A549 (cell line): ENCODE results near the gene SMIM27. TPM values are rescaled to one million over a fixed set of nuclear protein-coding genes. Genes with fewer than 3 reads are reported as not detected.

Experiments
- ATAC-seq, 2 experiments: fragments of 200-7000 bp in 1 of 2; fragments of >200 bp in 1 of 2; cut with Nextera tagmentation in 1 of 2; cut with Tn5 transposase in 1 of 2; 3 replicates each; pipeline versions ENCODE4 v1.8.0 to v1.9.1; 2018 to 2020; ENCODE audit warnings: mild to moderate bottlenecking in 1 of 2, moderate library complexity in 1 of 2
- CTCF ChIA-PET: fragments of 300-600 bp; sonication (Branson Sonifier 250); formaldehyde crosslinking; extraction: SDS; loops from one replicate; lab custom pipeline; 2021; ENCODE audit warnings: antibody characterized with exemption, inconsistent platforms; lab: Yijun Ruan, JAX
- POLR2A ChIA-PET: fragments of 350-600 bp; formaldehyde crosslinking; extraction: SDS; loops from one replicate; lab custom pipeline; 2021; ENCODE audit warnings: antibody characterized with exemption, inconsistent platforms; lab: Yijun Ruan, JAX
- DNase-seq, 2 experiments: peaks; one replicate each; pipeline versions ENCODE4 v3.0.0 to v3.0.0-alpha.2; 2011 to 2016; ENCODE audit warnings: low read depth in 1 of 2, low spot score in 1 of 2
- FAIRE-seq: peaks from 2 replicates; lab custom pipeline; 2011; peaks lifted over from hg19 to GRCh38; lab: Jason Lieb, UNC
- H3K27ac ChIP-seq, 2 experiments: fragments of >200 bp; sonication (Bioruptor Twin); formaldehyde crosslinking; 3 replicates each; pipeline ENCODE4 v1.5.1; 2016 to 2017
- H3K4me1 ChIP-seq: fragments of >200 bp; sonication (Bioruptor Twin); formaldehyde crosslinking; 3 replicates; pipeline ENCODE4 v1.6.1; 2016
- H3K4me2 ChIP-seq: fragments of >200 bp; sonication (Bioruptor Twin); formaldehyde crosslinking; 3 replicates; pipeline ENCODE4 v1.6.1; 2016
- H3K4me3 ChIP-seq: fragments of >200 bp; sonication (Bioruptor Twin); formaldehyde crosslinking; 3 replicates; pipeline ENCODE4 v1.5.1; 2016
- H3K9me3 ChIP-seq: fragments of >200 bp; sonication (Bioruptor Twin); formaldehyde crosslinking; 3 replicates; pipeline ENCODE4 v1.6.1; 2016
- BHLHE40 ChIP-seq: IDR thresholded peaks from 2 replicates; pipeline ENCODE4 v1.6.1; 2012; ENCODE audit warnings: low read depth, low read length, inconsistent platforms
- CBX2 ChIP-seq: fragments of 200-600 bp; sonication (generic); IDR thresholded peaks from 2 replicates; pipeline ENCODE4 v1.6.1; 2016; ENCODE audit warnings: low read depth, mild to moderate bottlenecking, borderline replicate concordance
- CEBPB ChIP-seq, 2 experiments: fragments of >200 bp in 1 of 2; sonication (Bioruptor Twin) in 1 of 2; formaldehyde crosslinking in 1 of 2; IDR thresholded peaks; 2 replicates each; pipeline ENCODE4 v1.6.1; 2012 to 2016
- CHD2 ChIP-seq: fragments of 150-350 bp; IDR thresholded peaks from 2 replicates; pipeline ENCODE4 v1.6.1; 2014; ENCODE audit warnings: low read length; ENCODE audit not compliant: partially characterized antibody
- CTCF ChIP-seq: fragments of >200 bp; sonication (Bioruptor Twin); formaldehyde crosslinking; IDR thresholded peaks from 3 replicates; pipeline ENCODE4 v1.5.1; 2016
- EHMT2 ChIP-seq: fragments of 200-600 bp; sonication (generic); IDR thresholded peaks from 2 replicates; pipeline ENCODE4 v1.6.1; 2016; ENCODE audit warnings: antibody characterized with exemption, low read depth, mild to moderate bottlenecking, moderate library complexity
- FOSL2 ChIP-seq, 2 experiments: fragments of 450-650 bp in 1 of 2; fragments of >200 bp in 1 of 2; sonication (Bioruptor Twin) in 1 of 2; formaldehyde crosslinking; IDR thresholded peaks; 2 replicates each; pipeline versions ENCODE4 v1.5.0 to v1.6.1; 2016 to 2020; ENCODE audit warnings: mild to moderate bottlenecking in 1 of 2, moderate library complexity in 1 of 2
- FOXS1 ChIP-seq: fragments of 250-450 bp; sonication (Bioruptor Pico); IDR thresholded peaks from 2 replicates; pipeline ENCODE4 v1.5.0; 2020; ENCODE audit warnings: mild to moderate bottlenecking, moderate library complexity
- GATA3 ChIP-seq: IDR thresholded peaks from 2 replicates; pipeline ENCODE4 v1.6.1; 2012; ENCODE audit warnings: borderline replicate concordance
- JUN ChIP-seq, 2 experiments: fragments of >200 bp; sonication (Bioruptor Twin); formaldehyde crosslinking; IDR thresholded peaks; 2 replicates in 1 of 2; 3 replicates in 1 of 2; pipeline ENCODE4 v1.6.1; 2016 to 2017
- MAFK ChIP-seq: fragments of 450-650 bp; IDR thresholded peaks from 2 replicates; pipeline ENCODE4 v1.6.1; 2014; ENCODE audit not compliant: partially characterized antibody
- MYC ChIP-seq: IDR thresholded peaks from 2 replicates; pipeline ENCODE4 v1.6.1; 2012; ENCODE audit warnings: mild to moderate bottlenecking, inconsistent platforms, low read length, improper control_type of control experiment, borderline replicate concordance
- NFE2L2 ChIP-seq: fragments of 150-350 bp; conservative IDR thresholded peaks from 2 replicates; pipeline ENCODE4 v1.6.1; 2014; ENCODE audit warnings: low read length
- NR3C1 ChIP-seq: fragments of >200 bp; sonication (Bioruptor Twin); formaldehyde crosslinking; IDR thresholded peaks from 3 replicates; pipeline ENCODE4 v1.6.1; 2017
- PBX3 ChIP-seq: IDR thresholded peaks from 2 replicates; pipeline ENCODE4 v1.6.1; 2012
- POLR2A ChIP-seq: IDR thresholded peaks from 2 replicates; pipeline ENCODE4 v1.6.1; 2012; ENCODE audit warnings: mild to moderate bottlenecking, low read length
- RAD21 ChIP-seq, 2 experiments: fragments of >200 bp in 1 of 2; sonication (Bioruptor Twin) in 1 of 2; formaldehyde crosslinking in 1 of 2; IDR thresholded peaks in 1 of 2; conservative IDR thresholded peaks in 1 of 2; 2 replicates in 1 of 2; 3 replicates in 1 of 2; pipeline ENCODE4 v1.6.1; 2012 to 2018; ENCODE audit warnings: inconsistent platforms in 1 of 2
- REST ChIP-seq: fragments of 200-600 bp; sonication (generic); IDR thresholded peaks from 2 replicates; pipeline ENCODE4 v1.6.1; 2016; ENCODE audit warnings: antibody characterized with exemption, mild to moderate bottlenecking, moderate library complexity
- SMC3 ChIP-seq: fragments of >200 bp; sonication (Bioruptor Twin); formaldehyde crosslinking; IDR thresholded peaks from 3 replicates; pipeline ENCODE4 v1.6.1; 2018; ENCODE audit warnings: inconsistent platforms
- SREBF2 ChIP-seq: fragments of 450-650 bp; IDR thresholded peaks from 2 replicates; pipeline ENCODE4 v1.6.1; 2014; ENCODE audit warnings: mild to moderate bottlenecking, moderate library complexity
- ZFP36 ChIP-seq: fragments of 450-650 bp; IDR thresholded peaks from 2 replicates; pipeline ENCODE4 v1.6.1; 2014; ENCODE audit warnings: borderline replicate concordance; ENCODE audit not compliant: partially characterized antibody
- ZSCAN20 ChIP-seq: fragments of 250-450 bp; sonication (Bioruptor Pico); IDR thresholded peaks from 2 replicates; pipeline ENCODE4 v1.8.0; 2022; ENCODE audit warnings: mild to moderate bottlenecking, moderate library complexity
- WGBS: methylation state at CpG from one replicate; pipeline ENCODE4 v1.1.6; 2017; ENCODE audit errors: missing lambda C conversion rate; 5-methylcytosine and 5-hydroxymethylcytosine counted together
- polyA plus RNA-seq, 4 experiments: library from polyadenylated mRNA; depleted of rRNA in 3 of 4; stranded (reverse); fragments of >200 nt; fragmentation: RNase III in 1 of 4; extraction: RNeasy Plus Mini Kit Qiagen cat#74134 plus additional on column Dnase treatment in 1 of 4; gene quantifications; 2 replicates in 3 of 4; 3 replicates in 1 of 4; pipeline ENCODE4 v1.2.3, GENCODE V29; 2011 to 2017

Gene SMIM27
- polyA plus RNA-seq, 2 of the 4 experiments (the other 2 are of a cell fraction) = 12.4 to 21.1 TPM

- TF ChIP-seq MYC = no peak
- no peak for TF ChIP-seq SREBF2
- no peak for TF ChIP-seq POLR2A
- no peak for TF ChIP-seq CHD2
- no peak for TF ChIP-seq ZSCAN20 (CRISPR knock-in tag)
- peak; percentile 79 for TF ChIP-seq SMC3
- TF ChIP-seq CEBPB (IDR thresholded peaks at IDR 0.05) = no peak
- peak; percentile 77 for TF ChIP-seq CTCF
- TF ChIP-seq RAD21 (conservative IDR thresholded peaks at IDR 0.05 in 1 of 2, IDR thresholded peaks at IDR 0.05 in 1 of 2) = peak; percentile 77
- ChIA-PET CTCF (interaction anchor here (0.8 to 17.6 kb wide), 39 partner anchors 8 to 391 kb away, joined by 3 to 434 read pairs (median 5); partner anchors contain the start of genes ACO1, NDUFB6, TAF1L and TMEM215), POLR2A (no interaction called here)
- no peak overlapping the region for H3K27ac ChIP-seq
- 24% methylated on average over 6 of the region's 6 CpGs for WGBS
- DNase-seq (peak; percentile 53 to 63), FAIRE-seq (peak; percentile 92), ATAC-seq (peak; percentile 89 to 93; a peak in 5 of 6 replicates)
- no peaks in the 10 kb centered on the region for H3K9me3 ChIP-seq
- no peak overlapping the region for H3K4me3 ChIP-seq
- H3K4me2 ChIP-seq = no peak overlapping the region
- no peaks in the 10 kb centered on the region for H3K4me1 ChIP-seq
These were observed 37.1 kb downstream of the SMIM27 start for GRCh38 chr9:32589083-32589723.

- no peak for FAIRE-seq
- no peak for TF ChIP-seq EHMT2
- TF ChIP-seq CEBPB (IDR thresholded peaks at IDR 0.05) = no peak
- TF ChIP-seq NR3C1 = no peak
- TF ChIP-seq JUN (IDR thresholded peaks at IDR 0.05) = no peak
- TF ChIP-seq GATA3 = no peak
- no peak for TF ChIP-seq REST
- CTCF ChIA-PET = interaction anchor here (0.6 to 17.6 kb wide), 9 partner anchors 10 to 380 kb away, joined by 3 to 434 read pairs (median 30); partner anchors contain the start of gene TMEM215
- no peaks in the 10 kb centered on the region for H3K9me3 ChIP-seq
- DNase-seq = no peak
- H3K27ac ChIP-seq = peak overlapping the region in 1 of 2 experiments; percentile 8; a peak in 1 of 6 replicates
- no peak overlapping the region for H3K4me2 ChIP-seq
- no peak overlapping the region for H3K4me3 ChIP-seq
- no peak for ATAC-seq
- no peaks in the 10 kb centered on the region for H3K4me1 ChIP-seq
- 8% methylated on average over 2 of the region's 2 CpGs for WGBS
- POLR2A ChIA-PET = no interaction called here
These were observed 38.3 kb downstream of the SMIM27 start for GRCh38 chr9:32590476-32590875.

GRCh38 chr9:32590898-32591297 is 38.8 kb downstream of the SMIM27 start:
- CTCF ChIA-PET = interaction anchor here (1.1 to 17.6 kb wide), 7 partner anchors 11 to 380 kb away, joined by 9 to 434 read pairs (median 30); partner anchors contain the start of gene TMEM215
- Histone ChIP-seq H3K4me1 (no peaks in the 10 kb centered on the region), H3K4me2 (no peak overlapping the region), H3K9me3 (no peaks in the 10 kb centered on the region), H3K27ac (peak overlapping the region in 1 of 2 experiments; percentile 8; a peak in 1 of 6 replicates), H3K4me3 (no peak overlapping the region)
- no peak for FAIRE-seq
- POLR2A ChIA-PET = no interaction called here
- WGBS = 0% methylated on average over 1 of the region's 1 CpG
- DNase-seq = no peak
- peak in 1 of 2 experiments; percentile 43; a peak in 1 of 6 replicates for ATAC-seq
- TF ChIP-seq SREBF2 = no peak
- TF ChIP-seq FOSL2 (IDR thresholded peaks at IDR 0.05) = no peak
- TF ChIP-seq FOSL2 (CRISPR knock-in tag; IDR thresholded peaks at IDR 0.05) = no peak
- no peak for TF ChIP-seq NFE2L2
- no peak for TF ChIP-seq FOXS1 (CRISPR knock-in tag)
- no peak for TF ChIP-seq MYC
- no peak for TF ChIP-seq MAFK
- no peak for TF ChIP-seq ZFP36
- TF ChIP-seq PBX3 = no peak
- no peak for TF ChIP-seq REST
- TF ChIP-seq BHLHE40 = no peak
- no peak for TF ChIP-seq CBX2
